HG03439 (cell line): ENCODE measurements around the gene HS3ST6.
"Not testable (repeated sequence)": the region's sequence is repeated elsewhere in the genome, so short reads cannot be mapped to it uniquely, and the experiment has no call there.

Experiments used
- ATAC-seq: cut with Tn5 transposase; IDR thresholded peaks from one replicate; pipeline ENCODE4 v1.9.1; 2021; ENCODE audit warnings: mild to moderate bottlenecking, moderate library complexity; ENCODE audit not compliant: unreplicated experiment

The HS3ST6 gene

GRCh38 chr16:1918351-1919326, at the start of gene HS3ST6:
Gene HS3ST6 (minus strand): TSS chr16:1918415. CDS start chr16:1918323, 92 bp downstream.
- no peak for ATAC-seq

- no peak for ATAC-seq
Measured at GRCh38 chr16:1966460-1966859, 48.2 kb upstream of the HS3ST6 start, which contains the start of gene RNF151. Gene RNF151 (plus strand): TSS chr16:1966856. CDS start chr16:1966882, 26 bp downstream.

DNA sequence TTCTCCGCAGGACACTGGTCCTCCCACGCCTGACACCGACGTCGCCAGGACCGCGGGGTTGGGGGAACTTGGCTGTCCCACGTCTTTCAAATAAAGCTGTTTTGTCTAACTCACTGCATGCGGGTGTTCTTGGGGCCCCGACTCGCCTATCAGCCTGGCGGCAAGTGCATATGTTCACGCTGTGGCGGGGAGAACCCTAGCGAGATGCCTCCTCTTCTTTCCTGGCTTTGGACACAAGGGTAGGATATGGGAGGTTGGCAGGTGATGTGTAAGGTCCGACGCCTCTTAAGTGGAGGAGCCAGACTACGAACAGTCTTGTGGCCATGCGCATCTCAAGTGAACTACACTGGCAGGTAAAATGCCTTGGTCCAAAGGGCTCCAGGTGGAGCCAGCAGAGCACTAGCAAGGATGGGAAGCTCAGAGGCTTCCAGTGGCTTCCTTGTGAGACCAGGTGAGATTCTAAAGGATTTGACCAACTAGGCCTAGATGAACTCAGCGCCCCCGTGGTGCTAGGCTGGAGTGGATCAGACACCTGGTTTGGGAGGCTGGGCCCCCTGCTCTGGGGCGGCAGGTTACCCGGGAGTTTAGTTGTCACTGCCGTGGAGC, 47.3 kb upstream of the HS3ST6 start:
- no peak for ATAC-seq

DNA sequence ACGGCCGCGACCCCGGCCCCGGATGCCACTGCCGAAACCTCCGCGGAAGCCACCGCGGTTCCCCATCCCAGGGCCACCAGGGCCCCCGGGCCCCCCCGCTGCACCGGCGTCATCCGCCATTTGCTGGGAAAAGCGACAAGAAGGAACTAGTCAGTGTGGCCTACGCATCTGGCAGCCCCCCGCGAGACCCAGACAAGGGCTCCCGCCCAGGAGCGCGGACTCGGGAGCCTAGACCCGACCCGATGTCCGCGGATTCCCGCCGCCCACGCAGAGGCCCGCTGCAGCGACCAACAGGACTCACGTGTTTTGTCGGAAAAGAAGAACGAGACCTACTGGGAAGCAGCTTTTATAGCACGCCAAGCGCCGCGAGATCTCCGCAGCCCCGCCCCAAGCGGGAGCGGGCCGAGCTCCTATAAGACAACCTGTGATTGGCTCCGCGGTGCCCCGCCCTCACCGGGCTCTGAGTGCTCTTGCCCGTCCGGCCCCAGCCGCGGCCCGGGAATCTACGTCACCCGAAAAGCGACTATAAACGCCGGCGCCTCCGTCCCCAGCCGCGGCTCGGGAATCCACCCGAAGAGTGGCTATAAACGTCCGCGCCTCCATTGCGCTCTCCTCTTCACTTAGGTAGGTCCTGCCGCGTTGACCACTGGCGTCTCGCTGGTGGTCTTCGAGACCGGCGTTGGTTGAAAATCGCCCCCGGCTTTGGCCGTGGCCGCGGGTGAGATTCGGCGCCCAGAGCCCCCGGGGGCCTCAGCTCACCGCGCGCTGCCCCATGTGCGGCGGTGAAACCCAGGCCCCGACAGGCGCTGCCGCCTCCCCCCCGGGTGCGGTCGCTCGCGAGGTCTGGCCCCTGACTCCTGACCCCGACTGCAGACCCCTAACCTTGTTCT, 46.5 kb upstream of the HS3ST6 start, which contains the start of gene RPS2:
RPS2 (minus strand) TSS at position 321 of the 890 bp plus-strand sequence; CDS start at position 120, 201 bp downstream.
- peak; percentile 78 for ATAC-seq

DNA sequence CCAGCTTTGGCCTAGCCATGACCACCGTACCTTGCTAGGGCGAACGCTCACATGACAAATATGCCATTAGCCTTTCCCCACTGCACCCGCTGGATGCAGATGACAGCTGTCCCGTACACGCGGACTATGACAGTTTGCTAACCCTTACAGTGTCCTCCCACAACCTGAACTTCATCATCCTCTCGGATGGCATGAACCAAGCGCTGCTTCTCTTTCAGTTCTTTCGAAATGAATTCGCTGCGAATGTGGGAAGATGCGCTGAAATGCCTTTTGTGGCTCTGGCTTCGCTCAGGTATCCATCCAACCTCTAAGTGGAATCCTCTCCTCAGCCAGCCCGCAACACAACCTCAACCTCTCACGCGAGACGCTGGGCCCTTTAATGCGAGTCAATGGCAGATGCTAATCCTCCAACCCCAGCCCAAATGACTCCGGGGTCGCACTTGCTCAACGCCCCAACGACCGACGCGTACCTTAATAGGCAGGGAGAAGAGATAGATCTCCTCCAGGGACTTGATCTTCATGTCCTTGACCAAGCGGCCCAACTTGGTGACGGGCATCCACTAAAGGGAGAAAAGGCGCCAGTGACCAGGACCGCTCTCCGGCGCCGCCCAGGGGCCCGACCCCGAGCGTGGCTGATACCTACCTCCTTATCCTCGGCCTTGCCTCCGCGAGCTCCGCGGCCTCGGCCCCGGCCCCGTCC, 45.7 kb upstream of the HS3ST6 start:
- ATAC-seq = no peak

GRCh38 chr16:1962161-1963153, 44.2 kb upstream of the HS3ST6 start:
- not testable (repeated sequence) for ATAC-seq

DNA sequence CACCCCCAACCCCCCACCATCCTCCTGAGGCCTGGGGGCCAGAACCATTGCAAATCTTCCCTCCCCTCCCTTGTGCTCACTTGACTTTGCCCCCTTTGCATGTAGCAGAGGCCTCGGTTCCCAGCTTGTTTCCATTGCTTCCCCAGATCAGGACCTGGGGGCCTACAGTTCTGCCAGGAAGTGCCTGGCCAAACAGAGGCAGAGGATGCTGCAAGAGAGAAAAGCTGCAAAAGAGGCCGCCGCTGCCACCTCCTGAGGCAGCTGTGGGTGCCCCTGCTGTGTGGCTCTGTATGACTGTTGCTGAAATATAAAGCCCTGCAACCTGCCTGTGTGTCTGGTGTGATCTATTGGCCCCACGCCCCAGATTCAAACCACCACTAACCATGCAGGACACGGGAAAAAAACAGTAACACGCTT, 43.4 kb upstream of the HS3ST6 start:
- no peak for ATAC-seq

- no peak for ATAC-seq
Measured at GRCh38 chr16:1960665-1961630, 42.7 kb upstream of the HS3ST6 start.

- ATAC-seq = peak; percentile 54
Measured at GRCh38 chr16:1959269-1960039, 41.2 kb upstream of the HS3ST6 start, which contains the start of gene NDUFB10. Gene NDUFB10 (plus strand): TSS chr16:1959538. CDS start chr16:1959625, 87 bp downstream.

DNA sequence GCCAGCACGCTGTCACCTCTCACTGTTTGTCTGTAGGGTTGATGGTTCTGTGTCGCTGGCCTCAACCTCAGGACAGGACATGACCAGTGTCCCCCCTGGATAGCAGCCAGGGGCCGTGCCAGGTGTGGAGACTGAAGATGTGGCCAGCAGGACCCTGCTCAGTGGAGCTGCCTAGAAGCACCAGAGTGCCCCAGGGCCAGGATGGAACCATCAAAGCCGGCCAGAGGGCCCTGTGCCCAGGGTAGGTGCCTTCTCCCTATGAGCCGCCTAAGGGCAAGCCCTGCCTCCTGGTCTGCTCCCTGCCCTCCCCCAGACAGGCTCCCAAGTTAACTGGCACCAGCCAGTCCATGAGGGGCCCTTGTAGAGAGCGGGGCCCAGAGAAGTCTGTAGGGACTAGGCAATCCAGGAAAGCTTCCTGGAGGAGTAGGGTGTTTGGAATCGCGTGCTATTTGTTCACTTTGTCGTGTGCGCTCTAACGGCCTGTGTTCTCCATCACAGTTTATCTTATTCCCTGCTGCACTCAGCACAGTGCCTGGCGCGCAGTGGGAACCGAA, 40.6 kb upstream of the HS3ST6 start:
- ATAC-seq = peak; percentile 2

GRCh38 chr16:1958143-1958491, 39.9 kb upstream of the HS3ST6 start:
- not testable (repeated sequence) for ATAC-seq

DNA sequence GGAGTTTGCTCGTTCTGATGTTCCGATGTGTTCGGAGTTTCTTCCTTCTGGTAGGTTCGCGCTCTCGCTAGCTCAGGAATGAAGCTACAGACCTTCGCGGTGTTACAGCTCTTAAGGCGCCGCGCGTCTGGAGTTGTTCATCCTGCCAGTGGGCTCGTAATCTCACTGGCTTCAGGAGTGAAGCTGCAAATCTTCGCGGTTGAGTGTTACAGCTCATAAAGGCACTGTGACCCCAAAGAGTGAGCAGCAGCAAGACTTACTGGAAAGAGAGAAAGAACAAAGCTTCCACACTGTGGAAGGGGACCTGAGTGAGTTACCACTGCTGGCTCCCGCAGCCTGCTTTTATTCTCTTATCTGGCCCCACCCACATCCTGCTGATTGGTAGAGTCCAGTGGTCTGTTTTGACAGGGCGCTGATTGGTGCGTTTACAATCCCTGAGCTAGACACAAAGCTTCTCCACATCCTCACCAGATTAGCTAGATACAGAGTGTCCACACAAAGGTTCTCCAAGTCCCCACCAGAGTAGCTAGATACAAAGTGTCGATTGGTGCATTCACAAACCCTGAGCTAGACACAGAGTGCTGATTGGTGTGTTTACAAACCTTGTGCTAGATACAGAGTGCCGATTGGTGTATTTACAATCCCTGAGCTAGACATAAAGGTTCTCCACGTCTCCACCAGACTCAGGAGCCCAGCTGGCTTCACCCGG, 39.4 kb upstream of the HS3ST6 start:
- not testable (repeated sequence) for ATAC-seq

GRCh38 chr16:1953734-1954133, 35.5 kb upstream of the HS3ST6 start:
- ATAC-seq = no peak

- no peak for ATAC-seq
Measured at GRCh38 chr16:1950559-1950958, 32.3 kb upstream of the HS3ST6 start.

- no peak for ATAC-seq
Measured at GRCh38 chr16:1950047-1950446, 31.8 kb upstream of the HS3ST6 start.

GRCh38 chr16:1949507-1949906, 31.3 kb upstream of the HS3ST6 start:
- ATAC-seq = no peak
